HepG2 (cell line): Measurements from ENCODE around the gene FAM111A. TPM values are rescaled to one million over a fixed set of nuclear protein-coding genes. Genes with fewer than 3 reads are reported as not detected.

ENCODE experiments used
- GATAD1 ChIP-seq: IDR thresholded peaks from 2 replicates; pipeline ENCODE4 v1.6.1; 2016; ENCODE audit warnings: missing genetic modification reagents, missing compliant biosample characterization
- HNF4A ChIP-seq: sonication (generic); formaldehyde crosslinking; IDR thresholded peaks from 2 replicates; pipeline ENCODE4 v1.4.0; 2020; ENCODE audit warnings: missing genetic modification reagents
- HOXA3 ChIP-seq: sonication (generic); formaldehyde crosslinking; IDR thresholded peaks from 2 replicates; pipeline ENCODE4 v1.5.0; 2020; ENCODE audit warnings: missing genetic modification reagents
- MTF1 ChIP-seq: sonication (generic); formaldehyde crosslinking; IDR thresholded peaks from 2 replicates; pipeline ENCODE4 v1.5.0; 2020; ENCODE audit warnings: missing genetic modification reagents
- MTF2 ChIP-seq: sonication (generic); formaldehyde crosslinking; IDR thresholded peaks from 2 replicates; pipeline ENCODE4 v1.5.0; 2020; ENCODE audit warnings: missing genetic modification reagents, borderline replicate concordance
- MXD3 ChIP-seq: IDR thresholded peaks from 2 replicates; pipeline ENCODE4 v1.6.1; 2016; ENCODE audit warnings: mild to moderate bottlenecking, missing biosample characterization, missing genetic modification reagents
- NR2F1 ChIP-seq, 2 experiments: fragments of 450-650 bp in 1 of 2; formaldehyde crosslinking in 1 of 2; IDR thresholded peaks; 2 replicates each; pipeline versions ENCODE4 v1.5.0 to v1.6.1; 2016 to 2020; ENCODE audit warnings: mild to moderate bottlenecking in 1 of 2, missing compliant biosample characterization in 1 of 2, missing genetic modification reagents in 1 of 2, moderate library complexity in 1 of 2
- NR3C1 ChIP-seq: sonication (generic); formaldehyde crosslinking; IDR thresholded peaks from 2 replicates; pipeline ENCODE4 v1.4.0; 2020; ENCODE audit warnings: missing genetic modification reagents
- SIN3A ChIP-seq: IDR thresholded peaks from 2 replicates; pipeline ENCODE4 v1.6.1; 2011; ENCODE audit warnings: low read depth, mild to moderate bottlenecking, control low read depth, low read length, borderline replicate concordance
- SNAI1 ChIP-seq: sonication (generic); formaldehyde crosslinking; IDR thresholded peaks from 2 replicates; pipeline ENCODE4 v1.5.0; 2020; ENCODE audit warnings: mild to moderate bottlenecking, missing genetic modification reagents, borderline replicate concordance
- TEF ChIP-seq: sonication (generic); formaldehyde crosslinking; IDR thresholded peaks from 2 replicates; pipeline ENCODE4 v1.5.0; 2020; ENCODE audit warnings: missing genetic modification reagents
- U2AF2 ChIP-seq: fragments of 200-400 bp; formaldehyde crosslinking; IDR thresholded peaks from 2 replicates; pipeline ENCODE4 v1.6.1; 2017; ENCODE audit warnings: low read depth, mild to moderate bottlenecking, low read length
- ZBTB2 ChIP-seq: sonication (generic); formaldehyde crosslinking; IDR thresholded peaks from 2 replicates; pipeline ENCODE4 v1.8.0; 2022; ENCODE audit warnings: low read depth, missing genetic modification reagents
- ZBTB20 ChIP-seq: sonication (generic); formaldehyde crosslinking; IDR thresholded peaks from 2 replicates; pipeline ENCODE4 v1.8.1; 2023; ENCODE audit warnings: missing genetic modification reagents, low read depth, mild to moderate bottlenecking, borderline replicate concordance
- ZKSCAN5 ChIP-seq: sonication (generic); formaldehyde crosslinking; IDR thresholded peaks from 2 replicates; pipeline ENCODE4 v1.5.1; 2020; ENCODE audit warnings: mild to moderate bottlenecking, missing genetic modification reagents
- ZNF329 ChIP-seq: sonication (generic); formaldehyde crosslinking; IDR thresholded peaks from 2 replicates; pipeline ENCODE4 v1.9.0; 2021; ENCODE audit warnings: low read depth, mild to moderate bottlenecking, missing genetic modification reagents
- ZNF451 ChIP-seq: sonication (generic); formaldehyde crosslinking; IDR thresholded peaks from 2 replicates; pipeline ENCODE4 v1.5.0; 2020; ENCODE audit warnings: mild to moderate bottlenecking, missing genetic modification reagents
- ZNF569 ChIP-seq: sonication (generic); formaldehyde crosslinking; IDR thresholded peaks from 2 replicates; pipeline ENCODE4 v1.5.0; 2020; ENCODE audit warnings: mild to moderate bottlenecking, missing genetic modification reagents, moderate library complexity, borderline replicate concordance
- ZNF792 ChIP-seq: IDR thresholded peaks from 2 replicates; pipeline ENCODE4 v1.6.1; 2016
- polyA plus RNA-seq, 8 experiments: library from polyadenylated mRNA; depleted of rRNA in 3 of 8; stranded (reverse) in 7 of 8; unstranded in 1 of 8; fragments of >200 nt; fragmentation: Illumina TruSeq in 4 of 8; extraction: Trizol in 4 of 8; gene quantifications; 2 replicates each; pipeline versions ENCODE4 v1.2.1 to v1.2.3, GENCODE V29; 2011 to 2016; ENCODE audit warnings: low read depth in 4 of 8, missing spikeins in 1 of 8, mixed read lengths in 1 of 8; ENCODE audit not compliant: insufficient read depth in 1 of 8
- total RNA-seq, 5 experiments: library from RNA; depleted of rRNA; stranded (reverse); fragments of >200 nt; fragmentation: Illumina TruSeq; extraction: Trizol; gene quantifications; 2 replicates each; pipeline ENCODE4 v1.2.3, GENCODE V29; 2016; ENCODE audit warnings: low read depth in 1 of 5
- TF ChIP-seq, protein P1 (sequence below): sonication (generic); formaldehyde crosslinking; IDR thresholded peaks from 2 replicates; pipeline ENCODE4 v1.4.0; 2020; ENCODE audit warnings: missing genetic modification reagents, borderline replicate concordance
- TF ChIP-seq, protein P2 (sequence below): sonication (generic); formaldehyde crosslinking; IDR thresholded peaks from 2 replicates; pipeline ENCODE4 v1.4.0; 2020; ENCODE audit warnings: mild to moderate bottlenecking, low read depth, missing genetic modification reagents
- TF ChIP-seq, protein P3 (sequence below): sonication (generic); formaldehyde crosslinking; IDR thresholded peaks from 2 replicates; pipeline ENCODE4 v1.4.0; 2020; ENCODE audit warnings: mild to moderate bottlenecking, missing genetic modification reagents

Gene FAM111A
- total and polyA plus RNA-seq, 2 of the 13 experiments (the other 11 are each of a cell fraction or from before 2014, with no cell fraction given), result 3.2 to 13.5 TPM

GRCh38 chr11:59173964-59174663 is 31.5 kb downstream of the FAM111A start (continued):
- TF ChIP-seq ZBTB2 (CRISPR knock-in tag), result no peak
- no peak for TF ChIP-seq SNAI1
- TF ChIP-seq, protein P1, sequence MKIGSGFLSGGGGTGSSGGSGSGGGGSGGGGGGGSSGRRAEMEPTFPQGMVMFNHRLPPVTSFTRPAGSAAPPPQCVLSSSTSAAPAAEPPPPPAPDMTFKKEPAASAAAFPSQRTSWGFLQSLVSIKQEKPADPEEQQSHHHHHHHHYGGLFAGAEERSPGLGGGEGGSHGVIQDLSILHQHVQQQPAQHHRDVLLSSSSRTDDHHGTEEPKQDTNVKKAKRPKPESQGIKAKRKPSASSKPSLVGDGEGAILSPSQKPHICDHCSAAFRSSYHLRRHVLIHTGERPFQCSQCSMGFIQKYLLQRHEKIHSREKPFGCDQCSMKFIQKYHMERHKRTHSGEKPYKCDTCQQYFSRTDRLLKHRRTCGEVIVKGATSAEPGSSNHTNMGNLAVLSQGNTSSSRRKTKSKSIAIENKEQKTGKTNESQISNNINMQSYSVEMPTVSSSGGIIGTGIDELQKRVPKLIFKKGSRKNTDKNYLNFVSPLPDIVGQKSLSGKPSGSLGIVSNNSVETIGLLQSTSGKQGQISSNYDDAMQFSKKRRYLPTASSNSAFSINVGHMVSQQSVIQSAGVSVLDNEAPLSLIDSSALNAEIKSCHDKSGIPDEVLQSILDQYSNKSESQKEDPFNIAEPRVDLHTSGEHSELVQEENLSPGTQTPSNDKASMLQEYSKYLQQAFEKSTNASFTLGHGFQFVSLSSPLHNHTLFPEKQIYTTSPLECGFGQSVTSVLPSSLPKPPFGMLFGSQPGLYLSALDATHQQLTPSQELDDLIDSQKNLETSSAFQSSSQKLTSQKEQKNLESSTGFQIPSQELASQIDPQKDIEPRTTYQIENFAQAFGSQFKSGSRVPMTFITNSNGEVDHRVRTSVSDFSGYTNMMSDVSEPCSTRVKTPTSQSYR (CRISPR knock-in tag), result peak; percentile 98
- TF ChIP-seq HNF4A (CRISPR knock-in tag), result peak; percentile 67
- TF ChIP-seq ZKSCAN5, result peak; percentile 100
- TF ChIP-seq U2AF2, result no peak
- 0 out of 2 replicates have a peak, but pooled peaks have one; percentile 36 for TF ChIP-seq GATAD1 (CRISPR knock-in tag)
- TF ChIP-seq, protein P2, sequence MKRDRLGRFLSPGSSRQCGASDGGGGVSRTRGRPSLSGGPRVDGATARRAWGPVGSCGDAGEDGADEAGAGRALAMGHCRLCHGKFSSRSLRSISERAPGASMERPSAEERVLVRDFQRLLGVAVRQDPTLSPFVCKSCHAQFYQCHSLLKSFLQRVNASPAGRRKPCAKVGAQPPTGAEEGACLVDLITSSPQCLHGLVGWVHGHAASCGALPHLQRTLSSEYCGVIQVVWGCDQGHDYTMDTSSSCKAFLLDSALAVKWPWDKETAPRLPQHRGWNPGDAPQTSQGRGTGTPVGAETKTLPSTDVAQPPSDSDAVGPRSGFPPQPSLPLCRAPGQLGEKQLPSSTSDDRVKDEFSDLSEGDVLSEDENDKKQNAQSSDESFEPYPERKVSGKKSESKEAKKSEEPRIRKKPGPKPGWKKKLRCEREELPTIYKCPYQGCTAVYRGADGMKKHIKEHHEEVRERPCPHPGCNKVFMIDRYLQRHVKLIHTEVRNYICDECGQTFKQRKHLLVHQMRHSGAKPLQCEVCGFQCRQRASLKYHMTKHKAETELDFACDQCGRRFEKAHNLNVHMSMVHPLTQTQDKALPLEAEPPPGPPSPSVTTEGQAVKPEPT (CRISPR knock-in tag), result no peak
- no peak for TF ChIP-seq SIN3A
- peak in 1 of 2 experiments; percentile 38; a peak in 1 of 4 replicates for TF ChIP-seq NR2F1 (CRISPR knock-in tag; IDR thresholded peaks at IDR 0.05)
- TF ChIP-seq ZNF451 (CRISPR knock-in tag), result no peak
- TF ChIP-seq ZNF569 (CRISPR knock-in tag), result no peak
- no peak for TF ChIP-seq TEF (CRISPR knock-in tag)
- no peak for TF ChIP-seq MXD3
- no peak for TF ChIP-seq MTF2 (CRISPR knock-in tag)
- TF ChIP-seq, protein P3, sequence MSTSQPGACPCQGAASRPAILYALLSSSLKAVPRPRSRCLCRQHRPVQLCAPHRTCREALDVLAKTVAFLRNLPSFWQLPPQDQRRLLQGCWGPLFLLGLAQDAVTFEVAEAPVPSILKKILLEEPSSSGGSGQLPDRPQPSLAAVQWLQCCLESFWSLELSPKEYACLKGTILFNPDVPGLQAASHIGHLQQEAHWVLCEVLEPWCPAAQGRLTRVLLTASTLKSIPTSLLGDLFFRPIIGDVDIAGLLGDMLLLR (CRISPR knock-in tag), result no peak
- TF ChIP-seq ZNF329 (CRISPR knock-in tag), result no peak
- no peak for TF ChIP-seq NR3C1 (CRISPR knock-in tag)
- no peak for TF ChIP-seq MTF1 (CRISPR knock-in tag)
- TF ChIP-seq HOXA3 (CRISPR knock-in tag), result peak; percentile 36; the same call in 1 of the 2 replicates
- TF ChIP-seq ZBTB20 (CRISPR knock-in tag), result no peak
- 0 out of 2 replicates have a peak, but pooled peaks have one; percentile 24 for TF ChIP-seq ZNF792 (CRISPR knock-in tag)
